Measurements from ENCODE around the gene ZNF197. TPM values are rescaled to one million over a fixed set of nuclear protein-coding genes. Genes with fewer than 3 reads are reported as not detected.

The ZNF197 gene
- total and polyA plus RNA-seq, 10 of the 15 experiments (the other 5 are each of a cell fraction or from before 2014, with no cell fraction given), result 3.2 to 16.6 (median 9.7) TPM

GRCh38 chr3:44678480-44679116 is 53.8 kb downstream of the ZNF197 start:
- in situ Hi-C loops (cut with MboI), result no loop called here
- H3K4me1 ChIP-seq (ENCODE audit: control insufficient read depth, insufficient read depth, low read length), result no peaks in the 10 kb centered on the region
- 97% methylated on average over 5 of the region's 5 CpGs for WGBS (ENCODE audit: insufficient coverage, insufficient replicate concordance, low lambda C conversion rate, missing lambda C conversion rate)
- no peaks in the 10 kb centered on the region for H3K36me3 ChIP-seq (ENCODE audit: control insufficient read depth in 2 of 2, insufficient read depth in 2 of 2, low read length in 1 of 2)
- peaks cover 3% of the 10 kb centered on the region; the same call in 2 of the 3 replicates for H3K9me3 ChIP-seq (replicated peaks; ENCODE audit: control insufficient read depth, insufficient read depth, low read length)
- no peak overlapping the region for H3K4me3 ChIP-seq
- DNase-seq (ENCODE audit: low read depth, low spot score) (no peak), ATAC-seq (no peak), FAIRE-seq (no peak)
- BruUV-seq (replicated peaks), result no TSS peak
- no peaks in the 10 kb centered on the region for H4K20me1 ChIP-seq (ENCODE audit: control insufficient read depth, insufficient read depth)
- H3K4me2 ChIP-seq (ENCODE audit: control insufficient read depth, insufficient read depth), result no peak overlapping the region
- SMC1A ChIA-PET (ENCODE audit: uncharacterized antibody, unreplicated experiment), result interaction anchor here (0.9 kb wide), 1 partner anchor 12 kb away, joined by 3 read pairs; no protein-coding TSS in a partner anchor
- H3K9ac ChIP-seq (ENCODE audit: control insufficient read depth, insufficient read depth, low read length), result no peak overlapping the region
- no peak overlapping the region for H2AFZ ChIP-seq (ENCODE audit: control insufficient read depth, low read depth, low read length)
- no peaks in the 10 kb centered on the region for H3K27me3 ChIP-seq (replicated peaks in 1 of 2; ENCODE audit: control insufficient read depth in 2 of 2, insufficient read depth in 2 of 2, low read length in 1 of 2)
- H3K27ac ChIP-seq (ENCODE audit: control insufficient read depth, insufficient read depth), result no peak overlapping the region
- POLR2A ChIA-PET, result no interaction called here
- TF ChIP-seq SMAD5 (IDR thresholded peaks at IDR 0.05; ENCODE audit: low read depth) (no peak), RAD51 (IDR thresholded peaks at IDR 0.05) (no peak), RELB (IDR thresholded peaks at IDR 0.05; ENCODE audit: low read depth) (no peak), FOXK2 (IDR thresholded peaks at IDR 0.05) (no peak), MEF2A (IDR thresholded peaks at IDR 0.05; ENCODE audit: insufficient read depth, low read depth, low read length) (no peak), IKZF1 (conservative IDR thresholded peaks at IDR 0.05) (no peak), NRF1 (conservative IDR thresholded peaks at IDR 0.05; ENCODE audit: low read depth, low read length) (no peak), SP1 (IDR thresholded peaks at IDR 0.05; ENCODE audit: low read depth, low read length) (no peak), ETV6 (conservative IDR thresholded peaks at IDR 0.05 in 1 of 2, IDR thresholded peaks at IDR 0.05 in 1 of 2; ENCODE audit: borderline replicate concordance in 1 of 2, low read depth in 1 of 2) (no peak), CEBPZ (IDR thresholded peaks at IDR 0.05; ENCODE audit: low read depth, low read length) (no peak), ZBTB4 (CRISPR knock-in tag; IDR thresholded peaks at IDR 0.05) (no peak)
- intact Hi-C loops (cut with micrococcal nuclease; ENCODE audit: unreplicated experiment), result no loop called here
- CTCF ChIA-PET, result no interaction called here
- RAD21 ChIA-PET (ENCODE audit: unreplicated experiment), result interaction anchor here (0.8 kb wide), 1 partner anchor 24 kb away, joined by 3 read pairs; no protein-coding TSS in a partner anchor
- no peaks in the 10 kb centered on the region for H3K79me2 ChIP-seq (ENCODE audit: control insufficient read depth, insufficient read depth, low read length)

Data from GM12878 (cell line).